NCI-H1436 (cell line): Measurements from ENCODE around the gene PCYT2.

Experiments
- DNase-seq: peaks from one replicate; lab custom pipeline; 2025; lab: John Stamatoyannopoulos, UW

PCYT2 gene

DNA sequence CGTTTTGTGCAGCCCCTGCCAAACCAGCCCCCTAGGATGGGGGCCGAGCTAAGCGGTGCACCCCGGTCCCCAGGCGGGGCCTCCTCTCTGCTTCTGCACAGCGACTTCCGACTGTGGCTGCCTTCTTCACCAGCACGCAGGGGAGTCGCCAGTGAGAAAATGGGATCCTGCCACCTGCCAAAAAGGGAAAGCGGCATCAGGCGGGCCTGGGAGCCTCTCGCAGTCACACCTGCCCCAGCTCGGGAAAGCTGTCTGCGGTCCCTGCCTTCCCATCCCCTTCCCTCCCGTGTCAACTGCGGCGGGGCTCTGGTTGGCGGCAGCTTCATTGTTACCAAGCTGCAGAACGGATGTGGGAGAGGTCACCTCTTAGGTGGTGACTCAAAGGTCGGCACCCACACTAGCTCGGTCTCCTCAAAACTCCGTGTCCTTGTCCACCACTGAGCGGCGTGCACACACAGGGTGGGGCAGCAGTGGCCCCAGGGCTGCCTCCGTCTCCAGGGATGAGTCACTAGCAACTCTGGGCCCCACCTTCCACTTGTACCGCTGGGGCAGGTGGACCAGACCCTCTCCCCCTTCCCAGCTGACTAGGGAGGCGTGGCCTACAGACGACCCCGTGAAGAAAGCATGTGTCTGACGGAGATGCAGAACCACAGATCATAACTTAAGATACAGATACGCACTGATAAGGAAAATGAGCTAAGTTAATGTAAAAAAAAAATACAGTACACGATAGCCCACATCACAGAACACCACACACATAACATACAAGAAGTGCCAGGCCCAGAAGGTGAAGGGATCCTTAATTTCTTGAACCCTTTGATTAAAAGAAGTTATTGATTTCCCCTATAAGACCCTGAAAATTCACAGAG, 1.5 kb upstream of the PCYT2 start:
- no peak for DNase-seq

DNA sequence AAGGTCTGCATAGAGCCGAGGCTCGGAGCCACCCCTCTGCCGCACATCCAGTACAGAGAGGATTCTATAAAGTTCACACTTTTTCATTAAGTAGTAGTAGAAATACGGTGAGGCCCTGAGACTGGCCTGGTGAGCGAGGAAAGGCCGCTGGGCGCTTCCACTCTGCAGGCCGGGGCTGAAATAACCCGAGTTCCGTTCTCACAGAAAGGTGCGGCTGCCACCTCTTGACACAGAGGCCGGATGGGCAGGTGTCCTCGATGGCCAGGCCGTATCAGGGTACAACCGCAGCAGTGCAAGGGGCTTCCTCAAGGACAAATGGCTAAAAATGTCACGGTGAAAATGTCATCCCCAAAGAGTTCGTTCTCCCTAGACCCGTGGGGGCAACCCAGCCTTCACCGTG, 770 bp upstream of the PCYT2 start:
- no peak for DNase-seq

DNA sequence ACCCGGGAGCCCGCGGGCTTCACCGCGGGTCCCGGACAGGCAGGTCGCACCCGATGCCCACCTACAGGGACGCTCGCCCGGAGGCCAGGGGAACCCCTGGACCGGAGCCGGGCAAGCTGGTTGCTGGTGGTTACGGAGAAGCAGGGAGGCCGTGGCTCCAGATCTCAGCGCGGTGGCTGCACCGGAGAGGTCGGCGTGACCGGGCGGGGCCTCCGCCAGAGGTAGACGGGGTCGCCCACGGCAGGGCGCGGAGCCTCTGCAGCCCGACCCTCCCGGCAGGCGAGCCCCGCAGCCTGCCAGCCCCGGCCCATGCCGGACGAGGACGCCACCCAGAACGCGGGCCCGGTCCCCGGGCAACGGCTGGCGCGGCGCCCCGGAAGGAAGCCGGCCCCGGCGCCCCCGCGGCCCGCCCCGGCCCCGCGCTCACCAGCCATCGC, 341 bp downstream of the PCYT2 start:
- no peak for DNase-seq

DNA sequence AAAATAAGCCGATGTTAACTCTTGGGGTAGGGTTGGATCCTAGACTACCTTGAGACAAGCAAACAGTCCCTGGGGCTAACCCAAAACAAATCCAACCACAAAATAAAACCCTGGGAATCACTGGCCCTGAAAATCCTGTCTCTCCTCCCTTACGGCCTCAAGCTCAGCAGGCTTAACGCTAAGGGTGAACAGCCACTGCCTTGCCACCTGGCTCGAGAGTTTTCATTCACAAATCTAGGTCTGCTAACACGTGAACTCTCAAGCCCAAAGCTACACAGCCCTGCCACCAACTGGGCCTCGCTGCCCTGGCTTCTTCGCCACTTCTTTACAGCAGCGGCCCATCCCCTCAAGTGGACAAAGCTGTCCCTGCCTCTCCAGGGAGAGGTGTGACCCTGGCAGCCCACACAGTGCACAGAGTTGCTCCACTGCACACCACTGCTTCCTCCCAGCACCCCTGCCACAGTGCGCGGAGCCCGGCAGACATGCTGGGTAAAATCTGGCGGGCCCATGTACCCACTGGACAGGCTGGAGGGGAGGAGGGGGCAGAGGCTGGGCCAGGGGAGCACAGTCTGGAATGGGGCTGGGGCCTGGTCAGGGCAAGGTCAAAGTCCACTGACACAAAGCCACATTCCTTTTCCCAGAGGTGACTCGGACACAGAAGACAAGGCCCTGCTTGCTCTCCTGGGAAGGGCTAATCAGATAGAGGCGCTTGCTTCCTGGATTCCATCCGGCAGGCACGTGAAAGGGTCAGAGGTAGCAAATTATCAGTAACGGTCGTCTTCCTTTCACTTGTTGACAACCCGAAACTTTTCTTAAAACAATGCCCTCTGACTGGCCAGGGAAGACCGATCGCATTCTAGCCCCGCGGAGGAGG, 996 bp downstream of the PCYT2 start:
- no peak for DNase-seq

DNA sequence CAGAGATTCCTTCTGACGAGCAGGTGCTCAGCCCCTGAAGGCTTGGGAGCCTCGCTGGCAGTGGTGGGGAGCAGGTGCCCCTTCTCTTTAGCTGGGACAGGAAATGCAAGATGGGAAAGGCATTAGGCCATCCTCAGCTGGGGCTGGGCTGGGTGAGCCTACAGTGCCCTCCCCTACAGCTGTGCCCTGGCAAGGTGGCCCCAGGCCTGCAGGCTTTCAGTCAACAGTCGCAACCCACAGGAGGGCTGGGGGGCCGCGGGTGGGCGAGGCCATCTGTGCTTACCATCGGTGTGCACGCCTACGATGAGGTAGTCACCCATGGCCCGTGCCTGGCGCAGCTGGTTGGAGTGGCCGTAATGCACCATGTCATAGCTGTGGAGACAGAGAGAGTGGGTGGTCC, 2.0 kb downstream of the PCYT2 start:
- no peak for DNase-seq

DNA sequence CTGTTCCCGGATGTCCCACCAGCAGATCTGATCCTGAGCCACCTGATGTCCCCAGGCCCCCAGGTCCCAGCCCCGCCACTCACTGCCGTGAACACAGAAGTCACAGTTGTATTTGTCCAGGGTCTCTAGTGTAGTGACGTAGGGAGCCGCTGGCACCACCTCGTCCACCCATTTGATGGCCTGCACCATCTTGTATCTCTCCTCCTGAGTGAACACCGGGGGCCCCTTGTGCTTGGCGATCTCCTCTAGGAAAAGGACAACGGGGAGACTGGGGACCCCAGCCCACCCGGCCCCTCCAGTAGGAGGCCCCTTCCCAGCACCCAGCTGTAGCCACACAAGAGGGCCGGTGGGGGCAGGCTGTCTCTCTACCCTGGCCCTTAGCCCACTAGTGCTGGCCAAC, 2.4 kb downstream of the PCYT2 start:
- DNase-seq, result no peak

DNA sequence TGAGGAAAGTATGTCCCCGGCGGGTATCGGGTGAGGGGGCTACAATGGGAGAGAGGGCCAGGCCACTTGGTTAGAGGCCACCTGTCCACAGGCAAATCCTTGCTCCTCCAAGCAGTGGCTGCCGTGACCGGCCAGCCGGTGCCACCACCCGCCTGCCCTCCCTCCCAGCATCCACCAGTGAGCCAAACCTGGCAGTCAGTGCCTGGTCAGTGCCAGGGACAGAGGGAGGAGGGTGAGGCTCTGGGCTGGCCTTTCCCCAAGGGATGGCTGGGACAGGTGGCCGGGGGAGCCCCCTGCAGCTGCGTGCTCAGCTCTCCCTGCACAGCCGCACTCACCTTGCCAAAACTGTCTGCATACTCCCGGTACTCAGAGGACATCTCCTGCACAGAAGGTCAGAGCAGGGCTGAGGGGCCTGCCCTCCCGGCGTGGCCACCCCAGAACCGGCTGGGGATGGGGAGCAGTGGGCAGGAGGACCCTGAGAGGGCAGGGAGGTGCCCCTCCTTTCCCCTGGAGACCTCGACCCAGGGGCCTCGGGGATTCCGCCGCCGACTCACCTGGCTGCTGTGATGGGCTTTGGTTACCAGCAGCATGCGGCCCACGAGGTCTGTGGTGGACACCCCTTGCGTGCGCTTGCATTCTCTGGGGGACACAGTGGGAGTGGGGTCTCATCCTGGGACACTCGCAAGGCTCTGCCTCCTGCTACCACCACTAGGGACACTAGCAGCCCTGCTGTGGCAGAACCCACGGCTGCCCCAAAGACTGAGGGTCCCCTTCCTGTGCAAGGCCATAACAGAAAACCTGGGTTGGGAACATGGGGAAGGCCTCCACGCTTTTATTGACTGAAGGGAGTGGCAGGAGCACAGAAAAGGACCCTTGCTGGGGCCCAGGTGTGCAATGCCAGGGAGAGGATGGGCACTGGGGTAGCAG, 3.7 kb downstream of the PCYT2 start:
- DNase-seq, result no peak

DNA sequence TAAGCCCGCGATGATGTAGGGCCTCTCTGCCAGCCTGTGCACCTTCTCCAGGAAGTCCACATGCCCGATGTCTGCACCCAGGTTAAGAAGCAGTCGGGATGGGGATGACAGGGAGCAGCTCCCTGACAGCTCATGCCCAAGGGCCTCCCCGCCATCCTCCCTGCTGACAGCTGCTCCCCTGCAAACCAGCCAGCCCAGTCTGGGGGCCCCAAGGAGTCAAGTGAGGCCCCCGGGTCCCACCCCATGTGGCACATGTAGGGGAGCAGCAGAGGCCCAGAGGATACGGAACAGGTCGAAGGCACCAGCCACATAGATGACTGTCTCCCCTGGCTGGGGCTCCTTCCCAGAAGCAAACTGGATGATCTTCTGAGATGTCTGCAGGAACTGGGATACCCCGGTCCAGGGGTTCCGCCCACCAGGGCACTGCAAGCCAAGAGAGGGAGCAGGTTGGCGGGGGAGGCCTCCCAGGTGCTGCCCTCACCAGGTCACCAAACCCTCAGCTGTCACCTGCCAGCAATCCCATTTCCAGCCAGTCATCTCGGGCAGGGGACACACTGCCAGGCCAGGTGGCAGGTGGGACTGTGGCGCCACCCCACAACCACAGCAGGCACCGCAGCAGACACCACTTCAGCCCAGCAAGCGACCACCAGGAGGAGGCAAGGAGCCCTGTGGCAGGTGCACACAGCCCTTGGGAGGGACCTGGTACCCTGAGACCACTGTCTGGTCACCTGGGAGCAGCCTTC, 4.6 kb downstream of the PCYT2 start:
- no peak for DNase-seq

DNA sequence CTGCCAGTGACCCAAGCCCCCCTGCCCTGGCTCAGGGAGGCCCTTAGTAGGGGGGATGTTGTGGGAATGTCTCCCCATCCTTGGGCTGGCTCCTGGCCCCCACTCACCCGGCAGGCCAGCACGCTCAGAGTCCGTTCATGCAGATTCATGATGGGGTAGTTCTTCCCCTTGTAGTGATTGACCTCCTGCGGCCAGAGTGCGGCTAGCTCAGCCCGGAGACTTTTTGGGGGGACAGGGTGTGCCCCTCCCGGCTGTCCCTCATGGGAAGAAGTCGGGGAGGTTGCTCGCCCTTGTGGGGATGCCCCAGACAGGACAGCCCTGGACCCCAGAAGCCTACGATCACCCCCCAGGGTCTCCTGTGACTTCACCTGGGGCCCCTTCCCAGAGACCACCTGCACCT, 5.2 kb downstream of the PCYT2 start:
- DNase-seq, result no peak

DNA sequence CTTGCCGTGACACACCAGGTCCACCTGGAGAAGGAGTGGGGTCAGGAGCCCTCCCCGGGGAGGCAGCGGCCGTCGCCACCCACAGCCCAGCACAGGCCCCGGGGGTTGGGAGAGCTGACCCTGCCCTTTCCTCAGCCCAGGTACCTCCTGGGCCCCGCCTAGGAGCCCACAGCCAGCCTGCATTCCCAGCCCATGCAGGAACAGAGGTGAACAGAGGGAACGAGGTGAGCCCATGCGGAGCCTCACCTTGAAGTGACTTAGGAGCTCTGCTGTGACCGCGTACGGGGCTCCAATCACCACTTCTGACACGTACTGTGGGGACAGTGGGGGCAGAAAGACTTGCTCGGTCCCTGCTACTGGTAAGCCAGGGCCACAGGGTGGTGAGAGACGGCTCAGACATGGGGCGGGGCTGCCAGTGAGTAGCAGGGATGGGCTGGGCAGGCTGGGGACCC, 5.7 kb downstream of the PCYT2 start:
- no peak for DNase-seq

DNA sequence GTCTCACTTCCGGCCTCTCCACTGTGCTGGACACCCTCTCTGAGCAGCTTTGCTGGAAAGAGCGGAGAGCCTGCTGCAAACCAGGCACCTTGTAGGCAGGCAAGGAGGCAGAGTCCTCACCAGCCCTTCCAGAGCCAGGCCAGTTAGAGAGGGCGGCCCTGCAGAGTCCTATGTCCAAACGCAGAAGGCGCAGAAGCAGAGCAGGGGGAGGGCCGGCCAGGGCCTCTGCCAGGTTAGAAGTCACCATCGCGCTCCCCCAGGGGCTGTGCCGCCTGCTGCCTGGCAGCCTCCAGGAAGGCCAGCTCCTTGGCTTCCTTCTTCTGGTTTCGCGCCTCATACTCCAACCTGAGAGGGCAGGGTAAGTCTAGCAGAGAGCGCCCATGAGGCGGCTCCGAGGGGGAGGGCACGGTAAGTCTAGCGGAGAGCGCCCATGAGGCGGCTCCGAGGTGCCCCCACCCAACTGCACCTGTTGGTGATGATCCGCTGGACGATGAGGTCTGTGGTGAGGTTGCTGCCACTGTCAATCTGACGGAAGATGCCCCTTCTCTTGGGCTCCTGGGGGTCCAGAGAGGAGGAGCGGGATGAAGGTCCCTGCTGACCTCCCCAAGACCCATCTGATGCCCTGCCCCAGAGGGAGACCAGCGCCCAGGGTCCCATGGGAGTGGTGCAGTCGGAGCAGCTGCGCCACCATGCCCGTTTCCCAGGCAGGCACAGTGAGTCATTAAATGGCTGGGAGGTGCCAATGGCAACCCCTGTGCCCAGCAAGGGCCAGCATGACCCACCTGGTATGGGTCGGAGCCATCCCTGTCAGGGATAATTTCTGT, 6.4 kb downstream of the PCYT2 start:
- no peak for DNase-seq

DNA sequence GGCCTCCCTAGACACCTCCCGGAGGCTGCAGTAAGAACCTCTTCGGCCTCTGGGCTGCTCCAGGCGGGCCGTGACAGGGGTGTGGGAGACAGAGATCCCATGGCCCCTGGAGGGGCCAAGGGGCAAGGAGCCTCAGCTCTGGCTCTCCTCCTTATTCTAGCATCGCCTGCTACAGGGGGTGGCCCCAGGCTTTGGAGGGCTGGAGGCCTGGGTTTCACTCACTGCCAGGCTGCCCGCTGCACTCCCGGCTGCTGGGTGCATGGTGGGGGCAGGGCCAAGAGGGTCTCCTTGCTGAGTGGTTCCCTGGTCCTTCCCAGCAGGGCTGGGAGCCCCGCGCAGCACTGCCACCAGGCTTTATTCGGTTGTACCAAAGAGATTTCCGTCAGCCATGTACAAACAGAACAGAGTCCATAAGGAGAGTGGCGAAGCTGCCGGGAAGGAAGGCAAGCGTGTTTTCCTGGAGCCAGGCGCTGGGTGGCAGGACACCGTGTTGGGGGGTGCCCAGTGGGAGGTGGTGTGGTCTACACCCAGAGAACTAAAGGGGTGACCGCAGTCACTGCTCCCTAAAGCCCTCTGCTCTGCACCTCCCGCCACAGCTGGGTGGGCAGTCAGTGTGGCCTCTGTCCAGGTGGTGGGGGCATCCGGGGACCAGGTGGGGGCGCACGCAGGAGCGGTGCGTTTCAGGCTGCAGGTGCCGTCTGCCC, 7.2 kb downstream of the PCYT2 start:
- no peak for DNase-seq

DNA sequence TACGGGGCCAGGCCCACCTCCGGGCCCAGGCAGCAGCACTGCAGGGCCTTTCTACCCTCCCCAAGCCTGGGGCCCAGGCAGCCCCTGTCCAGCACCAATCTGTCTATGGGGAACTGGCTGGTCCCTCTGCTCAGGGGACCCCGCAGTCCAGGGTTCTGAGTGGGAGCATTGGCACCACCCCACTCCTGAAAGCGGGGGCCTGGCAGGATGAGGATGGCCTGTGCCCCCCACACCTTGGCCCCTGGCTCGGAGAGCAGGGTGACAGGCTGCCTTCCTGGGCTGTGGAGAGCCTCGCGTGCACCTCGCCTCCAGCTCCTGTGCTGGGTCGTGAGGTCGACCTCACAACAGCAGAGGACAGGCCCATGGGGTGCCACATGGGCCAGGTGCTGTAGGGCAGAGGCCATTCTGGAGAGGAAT, 7.8 kb downstream of the PCYT2 start:
- DNase-seq, result no peak

DNA sequence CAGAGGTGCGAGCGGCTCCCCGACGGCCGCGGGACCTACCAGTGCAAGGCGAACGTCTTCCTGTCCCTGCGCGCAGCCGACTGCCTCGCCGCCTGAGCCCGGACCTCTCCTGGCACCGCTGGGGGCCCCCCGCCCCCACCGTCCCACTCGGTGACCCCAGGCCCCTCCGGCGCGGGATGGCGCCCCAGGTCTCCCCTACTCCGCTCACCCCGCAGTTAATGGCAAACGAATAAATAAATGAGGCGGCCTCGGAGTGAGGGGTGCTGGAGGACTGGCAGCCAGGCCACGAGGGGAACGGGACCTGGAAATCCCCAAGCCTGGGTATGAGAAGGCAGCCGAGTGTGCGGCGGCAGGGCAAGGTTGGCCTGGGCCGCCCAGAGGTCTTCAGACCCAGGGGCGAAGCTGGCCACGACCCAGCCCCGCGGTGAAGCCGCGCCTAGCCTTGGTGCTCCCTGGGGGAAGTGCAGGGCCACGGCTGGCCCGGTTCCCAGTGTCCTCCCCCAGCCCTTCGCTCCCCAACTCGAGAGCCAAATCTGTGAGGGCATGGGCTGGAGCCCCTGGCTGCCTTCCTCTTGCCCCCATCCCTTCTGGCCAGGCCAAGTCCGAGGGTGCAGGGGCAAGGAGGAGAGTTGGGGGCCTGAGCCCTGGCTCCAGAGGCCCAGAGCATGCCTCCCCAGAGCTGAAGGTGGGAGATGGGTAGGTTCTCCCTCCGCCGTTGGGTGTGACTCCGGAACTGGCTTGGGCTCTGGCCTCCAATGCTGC, 8.4 kb downstream of the PCYT2 start:
- no peak for DNase-seq

DNA sequence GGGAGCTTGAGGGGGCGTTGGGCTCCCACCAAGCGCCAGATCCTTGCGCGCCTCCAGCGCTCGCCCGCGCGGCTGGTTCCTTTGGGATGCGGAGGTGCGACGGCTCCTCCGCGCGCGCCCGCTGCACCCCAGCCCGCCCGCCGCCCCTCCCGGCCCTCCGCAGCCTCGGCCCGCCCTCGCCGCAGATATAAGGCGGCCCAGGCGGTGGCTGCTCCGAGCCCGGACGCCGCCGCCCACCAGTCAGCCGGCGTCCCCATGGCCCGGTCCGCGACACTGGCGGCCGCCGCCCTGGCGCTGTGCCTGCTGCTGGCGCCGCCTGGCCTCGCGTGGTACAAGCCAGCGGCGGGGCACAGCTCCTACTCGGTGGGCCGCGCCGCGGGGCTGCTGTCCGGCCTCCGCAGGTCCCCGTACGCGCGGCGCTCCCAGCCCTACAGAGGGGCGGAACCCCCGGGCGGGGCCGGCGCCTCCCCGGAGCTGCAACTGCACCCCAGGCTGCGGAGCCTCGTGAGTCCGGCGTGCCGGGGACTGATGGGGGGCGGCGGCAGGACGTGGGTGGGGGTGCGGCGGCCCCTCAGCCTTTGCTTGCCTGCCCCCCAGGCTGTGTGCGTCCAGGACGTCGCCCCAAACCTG, 9.1 kb downstream of the PCYT2 start, which contains the start of gene NPB:
Gene NPB, plus strand, starts transcription at position 216 of the 630 bp plus-strand sequence. Its CDS starts 40 bp downstream, at position 256.
- no peak for DNase-seq

DNA sequence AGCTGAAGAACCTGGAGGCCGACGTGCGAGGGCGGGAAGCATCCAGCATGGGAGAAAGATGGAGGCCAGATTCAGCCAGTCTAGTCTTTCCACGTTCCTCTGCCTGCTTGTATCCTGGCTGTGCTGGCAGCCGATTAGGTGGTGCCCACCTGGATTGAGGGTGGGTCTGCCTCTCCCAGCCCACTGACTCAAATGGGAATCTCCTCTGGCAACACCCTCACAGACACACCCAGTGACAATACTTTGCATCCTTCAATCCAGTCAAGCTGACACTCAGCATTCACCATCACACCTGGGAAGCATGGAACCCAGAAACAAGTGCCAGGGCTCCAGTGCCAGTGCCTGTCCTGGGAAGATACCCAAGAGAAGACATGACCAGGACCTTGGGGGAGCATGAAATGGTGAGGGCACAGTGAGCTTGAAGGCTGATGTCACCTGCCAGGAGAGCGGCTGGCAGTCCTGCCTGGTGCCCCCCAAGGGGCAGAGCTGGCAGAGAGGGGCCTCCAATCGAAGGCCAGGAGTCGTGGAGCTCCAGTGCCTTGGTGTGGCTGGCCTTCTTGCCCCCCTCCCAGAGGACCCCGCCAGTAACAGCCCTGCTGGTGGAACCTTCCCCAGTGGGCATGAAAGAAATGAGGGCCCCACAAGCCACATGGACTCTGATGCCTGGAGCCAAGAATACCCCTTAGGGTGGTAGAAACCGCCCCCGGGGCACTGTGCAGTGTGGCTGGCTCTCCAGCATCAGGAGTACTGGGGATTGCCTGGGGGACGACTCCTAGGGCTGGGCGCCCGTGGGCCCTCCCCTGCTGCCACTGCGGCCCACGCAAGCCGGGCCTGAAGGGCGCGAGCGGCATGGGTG, 9.8 kb downstream of the PCYT2 start:
- no peak for DNase-seq

DNA sequence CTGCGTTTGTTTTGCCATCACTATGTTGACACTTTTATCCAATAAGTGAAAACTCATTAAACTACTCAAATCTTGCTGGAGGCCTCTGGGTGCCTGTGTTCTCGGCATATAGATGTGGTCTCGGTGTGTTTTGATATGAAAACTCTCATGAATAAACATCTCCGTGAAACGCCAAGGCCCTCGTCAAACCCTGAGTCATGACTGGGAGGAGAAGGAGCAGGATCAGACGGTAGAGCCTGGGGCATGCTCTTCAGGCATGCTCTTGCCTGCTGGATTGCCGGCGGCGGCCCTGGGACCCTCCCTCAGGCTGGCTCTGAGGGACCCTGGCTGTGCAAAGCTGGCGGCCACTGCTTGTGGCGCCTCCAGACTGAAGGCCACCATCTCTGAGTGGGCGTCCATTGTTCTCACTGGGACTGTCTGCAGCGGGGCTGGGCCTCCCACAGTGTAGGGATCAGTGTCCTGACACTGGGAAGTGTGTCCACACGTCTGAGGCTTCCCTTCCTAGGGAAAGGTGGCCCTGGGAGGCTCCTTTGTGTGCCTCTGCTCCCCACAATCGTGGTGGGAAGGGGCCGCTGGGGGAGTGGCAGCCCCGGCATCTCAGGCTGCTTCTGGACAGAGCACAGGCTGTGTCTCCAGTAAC, 10.9 kb downstream of the PCYT2 start:
- DNase-seq, result no peak
